Omental fat pad (tissue), 4 donors: ENCODE data around the gene CLCN3. TPM values are rescaled to one million over a fixed set of nuclear protein-coding genes. Genes with fewer than 3 reads are reported as not detected.
"Not testable (repeated sequence)": the region's sequence is repeated elsewhere in the genome, so short reads cannot be mapped to it uniquely, and the experiment has no call there.

Experiments
- ATAC-seq: fragments of 150-250 bp; one replicate; pipeline ENCODE4 v1.9.1; 2016; ENCODE audit warnings: mild to moderate bottlenecking, moderate library complexity; ENCODE audit not compliant: low FRiP score
- DNase-seq: peaks from one replicate; pipeline ENCODE4 v3.0.0-alpha.2; 2019; ENCODE audit warnings: low spot score
- CTCF ChIP-seq, 3 donors: fragments of 450-650 bp; IDR thresholded peaks; one replicate each; pipeline ENCODE4 v1.5.1; 2016 to 2017; ENCODE audit warnings: antibody characterized with exemption in 3 of 3, mild to moderate bottlenecking in 3 of 3, moderate library complexity in 2 of 3
- total RNA-seq, 4 donors: library from RNA; depleted of rRNA; stranded (reverse); fragments of >200 nt; gene quantifications; one replicate each; pipeline ENCODE4 v1.1.0, GENCODE V29; 2016

The CLCN3 gene
- total RNA-seq = 10 to 100 TPM; 18.3 to 30.6 (median 30.1) TPM

- DNase-seq (peak; percentile 85), ATAC-seq (peak; percentile 98)
- no peak for TF ChIP-seq CTCF (IDR thresholded peaks at IDR 0.05)
These were observed at the start of gene CLCN3 for GRCh38 chr4:169619958-169620879. Gene CLCN3, plus strand, starts transcription at chr4:169620578. Its CDS starts 15,351 bp downstream, at chr4:169635929.

GRCh38 chr4:169571012-169571411, 49.4 kb upstream of the CLCN3 start:
- DNase-seq, ATAC-seq: not testable (repeated sequence)

GRCh38 chr4:169571435-169571834, 48.9 kb upstream of the CLCN3 start:
- ATAC-seq (no peak), DNase-seq (no peak)
- no peak for TF ChIP-seq CTCF (IDR thresholded peaks at IDR 0.05)

- no peak for ATAC-seq
- DNase-seq = no peak
- no peak for TF ChIP-seq CTCF (IDR thresholded peaks at IDR 0.05)
These were observed 46.5 kb upstream of the CLCN3 start for GRCh38 chr4:169573889-169574288.

GRCh38 chr4:169582203-169582602, 38.2 kb upstream of the CLCN3 start:
- no peak for ATAC-seq
- DNase-seq = no peak
- no peak for TF ChIP-seq CTCF (IDR thresholded peaks at IDR 0.05)

GRCh38 chr4:169582706-169583105, 37.7 kb upstream of the CLCN3 start:
- TF ChIP-seq CTCF (IDR thresholded peaks at IDR 0.05) = no peak
- DNase-seq (no peak), ATAC-seq (no peak)

- TF ChIP-seq CTCF (IDR thresholded peaks at IDR 0.05) = no peak
- no peak for ATAC-seq
These were observed 36.8 kb upstream of the CLCN3 start for GRCh38 chr4:169583563-169583962.

More at GRCh38 chr4:169583563-169583962, 36.8 kb upstream of the CLCN3 start:
- no peak for DNase-seq
